Esophagus (tissue), 2 donors: Measurements from ENCODE around the gene MPC1L. TPM values are rescaled to one million over a fixed set of nuclear protein-coding genes. Genes with fewer than 3 reads are reported as not detected.
"Not testable (repeated sequence)": the region's sequence is repeated elsewhere in the genome, so short reads cannot be mapped to it uniquely, and the experiment has no call there.

Experiments
- H3K27ac ChIP-seq, 2 donors: one replicate each; pipeline ENCODE4 v1.5.1; 2013; ENCODE audit warnings: low read depth in 2 of 2, mild to moderate bottlenecking in 2 of 2, inconsistent platforms in 1 of 2, low read length in 1 of 2, moderate library complexity in 1 of 2
- H3K27me3 ChIP-seq, 2 donors: one replicate each; pipeline ENCODE4 v1.6.1; 2013; ENCODE audit warnings: low read length in 2 of 2, control low read depth in 1 of 2, mild to moderate bottlenecking in 1 of 2; ENCODE audit not compliant: insufficient read depth in 2 of 2, control insufficient read depth in 1 of 2
- H3K36me3 ChIP-seq, 2 donors: one replicate each; pipeline ENCODE4 v1.6.1; 2013; ENCODE audit warnings: low read length in 1 of 2; ENCODE audit not compliant: control insufficient read depth in 2 of 2, insufficient read depth in 2 of 2
- H3K4me1 ChIP-seq, 2 donors: one replicate each; pipeline ENCODE4 v1.6.1; 2013; ENCODE audit warnings: low read length in 1 of 2; ENCODE audit not compliant: control insufficient read depth in 2 of 2, insufficient read depth in 2 of 2
- H3K4me3 ChIP-seq, 2 donors: one replicate each; pipeline ENCODE4 v1.5.1; 2013; ENCODE audit warnings: low read length in 2 of 2, mild to moderate bottlenecking in 2 of 2, low read depth in 1 of 2, moderate library complexity in 1 of 2
- H3K9me3 ChIP-seq, 2 donors: one replicate each; pipeline ENCODE4 v1.6.1; 2013; ENCODE audit warnings: mild to moderate bottlenecking in 2 of 2, low read depth in 1 of 2, low read length in 1 of 2, moderate library complexity in 1 of 2; ENCODE audit not compliant: control insufficient read depth in 2 of 2, insufficient read depth in 1 of 2
- WGBS, 2 donors: extraction: QIAGEN DNeasy Blood & Tissue Kit; methylation state at CpG; one replicate each; pipeline ENCODE4 v1.1.7; 2013; 5-methylcytosine and 5-hydroxymethylcytosine counted together
- polyA plus RNA-seq, 2 donors: library from polyadenylated mRNA; stranded (reverse); fragments of 200-250 nt; gene quantifications; one replicate each; pipeline ENCODE4 v1.2.3, GENCODE V29; 2013
- donor health status: healthy with polysubstance abuse.
- donor health status: Bipolar disorder and iron deficiency.

MPC1L gene
- not detected for polyA plus RNA-seq

DNA sequence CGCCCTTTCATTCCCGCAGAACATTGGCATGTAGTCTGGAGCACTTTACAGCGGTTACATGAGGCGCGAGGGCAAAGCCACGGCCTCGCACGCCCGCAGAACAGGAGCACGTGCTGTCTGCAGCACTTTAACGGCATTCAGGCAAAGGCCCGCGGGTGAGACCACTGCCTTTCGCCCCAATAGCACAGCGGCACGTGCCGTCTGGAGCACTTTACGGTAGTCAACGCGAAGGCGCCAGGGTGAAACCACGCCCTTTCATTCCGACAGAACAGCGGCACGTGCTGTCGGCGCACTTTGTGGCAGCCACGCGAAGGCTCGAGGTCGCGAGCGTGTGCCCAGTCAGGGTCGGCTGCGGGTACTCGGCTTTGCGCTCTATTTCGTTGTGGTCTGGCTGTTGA, at the start of gene MPC1L:
Gene MPC1L, plus strand, starts transcription at position 290 of the 398 bp plus-strand sequence. CDS start 138 bp downstream, outside the sequence.
- peaks cover 0 to under 1% of the 10 kb centered on the region in 2 donors for H3K36me3 ChIP-seq
- peaks cover 0 to 8% of the 10 kb centered on the region in 2 donors for H3K9me3 ChIP-seq
- H3K4me3 ChIP-seq = no peak within 1 kb of the TSS
- H3K4me1 ChIP-seq = no peaks in the 10 kb centered on the region
- no peak within 1 kb of the TSS for H3K27ac ChIP-seq
- H3K27me3 ChIP-seq = no peaks in the 10 kb centered on the region
- 89 to 97% methylated on average over 38 of the region's 38 CpGs for WGBS, 2 donors

DNA sequence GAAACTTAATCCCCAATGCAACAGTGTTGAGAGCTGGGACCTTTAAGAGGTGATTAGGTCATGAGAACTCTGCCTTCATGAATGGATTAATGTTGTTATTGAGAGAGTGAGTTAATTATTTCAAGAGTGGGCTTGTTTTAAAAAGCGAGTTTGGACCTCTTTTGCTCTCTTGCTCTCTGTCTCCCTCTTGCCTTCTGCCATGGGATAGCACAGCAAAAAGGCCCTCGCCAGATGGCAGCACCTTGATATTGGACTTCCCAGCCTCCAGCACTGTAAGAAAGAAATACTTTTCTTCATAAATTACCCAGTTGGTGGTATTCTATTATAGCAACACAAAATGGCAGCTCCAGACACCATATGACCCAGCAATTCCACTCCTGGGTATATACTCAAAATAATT, 49.5 kb upstream of the MPC1L start:
- H3K27me3 ChIP-seq = peaks cover 0 to 5% of the 10 kb centered on the region in 2 donors
- no peaks in the 10 kb centered on the region for H3K4me1 ChIP-seq
- H3K4me3 ChIP-seq = no peak overlapping the region
- no peak overlapping the region for H3K27ac ChIP-seq
- no peaks in the 10 kb centered on the region for H3K9me3 ChIP-seq
- H3K36me3 ChIP-seq = no peaks in the 10 kb centered on the region
- 38 to 42% methylated on average over 2 of the region's 2 CpGs for WGBS, 2 donors

DNA sequence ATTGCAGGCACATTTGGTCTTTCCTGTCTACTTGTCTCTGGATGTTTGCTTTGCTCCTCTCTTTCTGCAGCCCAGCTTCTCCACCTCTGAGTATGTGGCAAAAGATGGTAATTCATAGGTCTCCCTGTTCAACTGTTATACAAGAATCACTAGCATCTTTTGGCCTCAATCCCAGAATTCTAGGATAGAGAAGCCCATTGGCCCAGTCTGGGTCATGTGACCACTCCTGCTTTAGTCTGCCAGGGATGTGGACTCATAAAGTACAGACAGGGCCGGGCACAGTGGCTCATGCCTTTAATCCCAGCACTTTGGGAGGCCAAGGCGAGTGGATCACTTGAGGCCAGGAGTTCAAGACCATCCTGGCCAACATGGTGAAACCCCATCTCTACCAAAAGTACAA, 47.8 kb upstream of the MPC1L start:
- not testable (repeated sequence) for H3K27ac ChIP-seq, H3K9me3 ChIP-seq, H3K36me3 ChIP-seq, H3K4me3 ChIP-seq, H3K27me3 ChIP-seq, H3K4me1 ChIP-seq
- 59 to 62% methylated on average over 2 of the region's 2 CpGs for WGBS, 2 donors

DNA sequence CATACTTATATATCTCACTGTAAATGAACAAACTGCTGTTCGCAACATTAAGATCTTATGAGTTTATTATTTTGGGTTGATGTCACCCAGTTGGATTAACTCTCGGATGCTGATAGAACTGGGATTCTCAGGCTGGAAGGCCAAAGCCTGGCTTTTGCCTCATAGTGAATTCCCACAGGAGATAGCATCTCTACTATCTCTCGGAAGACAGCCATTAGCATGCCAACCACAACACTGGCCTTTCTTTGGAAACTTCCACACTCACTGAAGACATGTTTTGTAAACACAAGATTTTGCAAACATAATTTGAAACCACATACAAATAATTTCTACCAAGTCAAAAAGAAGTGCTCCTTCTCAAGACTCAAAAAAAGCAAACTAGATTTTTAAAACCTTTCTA, 46.9 kb upstream of the MPC1L start:
- no peaks in the 10 kb centered on the region for H3K9me3 ChIP-seq
- 83 to 87% methylated on average over 3 of the region's 3 CpGs for WGBS, 2 donors
- no peak overlapping the region for H3K27ac ChIP-seq
- no peaks in the 10 kb centered on the region for H3K27me3 ChIP-seq
- no peak overlapping the region for H3K4me3 ChIP-seq
- no peaks in the 10 kb centered on the region for H3K4me1 ChIP-seq
- no peaks in the 10 kb centered on the region for H3K36me3 ChIP-seq

DNA sequence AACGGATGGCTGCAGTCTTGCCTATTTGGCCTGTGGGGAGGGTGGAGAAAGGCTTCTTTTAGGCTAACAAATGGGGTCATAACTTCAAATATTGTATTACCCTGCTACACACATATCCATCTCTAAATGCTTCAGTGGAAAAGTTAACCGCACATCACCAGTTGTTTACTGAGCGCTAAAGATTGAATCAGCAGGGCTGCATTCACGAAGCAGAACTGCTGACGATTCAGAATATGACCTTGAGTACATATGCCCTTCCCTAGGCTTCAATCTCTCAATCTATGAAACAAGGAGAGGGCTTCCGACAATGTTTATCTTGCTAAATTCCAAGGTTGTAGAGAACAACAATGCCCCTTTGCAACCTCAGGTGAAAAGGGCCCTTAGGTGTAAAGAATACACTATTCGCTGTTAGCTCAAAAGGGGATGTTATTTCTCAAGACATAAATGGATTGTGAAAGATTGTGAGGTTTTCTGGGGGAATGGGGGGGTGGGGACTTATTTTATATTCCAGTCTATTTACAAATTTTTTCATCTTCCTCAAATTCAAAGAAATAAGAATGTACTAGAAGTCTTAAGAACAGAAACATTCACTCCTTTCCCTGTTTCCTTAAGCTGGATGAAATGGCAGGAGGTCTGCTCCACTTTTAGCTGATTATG, 45.1 kb upstream of the MPC1L start:
- no peak overlapping the region for H3K27ac ChIP-seq
- no peaks in the 10 kb centered on the region for H3K27me3 ChIP-seq
- H3K36me3 ChIP-seq = no peaks in the 10 kb centered on the region
- H3K9me3 ChIP-seq = peaks cover 0 to 3% of the 10 kb centered on the region in 2 donors
- H3K4me1 ChIP-seq = peaks cover 0 to 3% of the 10 kb centered on the region in 2 donors
- 69 to 71% methylated on average over 7 of the region's 7 CpGs for WGBS, 2 donors
- no peak overlapping the region for H3K4me3 ChIP-seq

DNA sequence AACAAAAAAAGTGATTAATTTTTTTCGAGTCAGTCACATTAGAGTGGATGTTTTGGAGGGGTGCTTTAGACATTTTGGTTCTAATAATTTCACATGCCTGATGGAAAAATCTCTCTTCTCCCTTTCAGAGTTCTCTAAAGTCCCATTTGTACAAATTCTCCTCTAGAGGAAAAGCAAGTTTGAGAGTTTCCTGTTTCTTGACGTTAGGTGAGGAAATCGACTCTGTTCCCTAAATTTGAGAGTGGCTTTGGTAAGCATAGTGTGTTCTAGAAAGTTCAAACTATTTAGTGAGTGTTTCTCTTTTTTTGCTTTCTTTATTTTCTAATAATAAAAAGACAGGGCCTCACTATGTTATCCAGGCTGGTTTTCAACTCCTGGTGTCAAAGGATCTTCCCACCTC, 44.1 kb upstream of the MPC1L start:
- Histone ChIP-seq H3K4me3 (no peak overlapping the region), H3K9me3 (peaks cover 0 to 3% of the 10 kb centered on the region in 2 donors), H3K4me1 (peaks cover 0 to 3% of the 10 kb centered on the region in 2 donors), H3K36me3 (no peaks in the 10 kb centered on the region), H3K27me3 (no peaks in the 10 kb centered on the region), H3K27ac (no peak overlapping the region)
- WGBS, 2 donors = 64% methylated on average over 3 of the region's 3 CpGs

DNA sequence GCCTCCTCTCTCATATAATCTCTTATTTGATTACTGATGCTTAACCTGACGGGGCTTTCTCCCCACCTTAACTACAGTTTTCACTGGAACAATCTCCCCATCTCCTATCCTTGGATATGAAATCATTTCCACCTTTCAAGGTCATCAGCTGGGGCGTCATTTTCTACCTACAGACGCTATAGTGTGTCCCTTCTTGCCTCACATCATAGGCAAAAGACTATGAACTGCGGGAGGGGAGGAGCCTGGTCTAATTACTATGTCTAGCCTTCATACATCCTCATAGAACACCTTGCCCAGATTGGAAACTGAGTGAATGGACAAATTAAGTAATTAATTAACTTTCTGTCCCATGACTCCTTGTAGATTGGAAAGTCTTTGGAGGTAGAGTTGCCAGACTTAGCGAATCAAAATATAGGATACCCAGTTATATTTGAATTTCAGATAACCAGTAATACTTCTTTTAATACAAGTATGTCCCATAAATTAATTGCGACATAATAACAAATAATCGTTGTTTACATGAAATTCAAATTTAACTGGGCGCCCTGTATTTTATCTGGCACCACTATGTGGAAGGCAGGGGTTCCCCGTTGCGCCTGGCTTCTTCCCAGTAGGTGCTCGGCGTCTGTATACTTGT, 43.2 kb upstream of the MPC1L start:
- H3K9me3 ChIP-seq = peaks cover 0 to 3% of the 10 kb centered on the region in 2 donors
- H3K4me1 ChIP-seq = peaks cover 0 to 3% of the 10 kb centered on the region in 2 donors
- no peaks in the 10 kb centered on the region for H3K36me3 ChIP-seq
- peak overlapping the region; percentile 88 to 90 for H3K27ac ChIP-seq
- H3K4me3 ChIP-seq = peak overlapping the region; percentile 57 to 69
- 10 to 23% methylated on average over 12 of the region's 12 CpGs for WGBS, 2 donors
- H3K27me3 ChIP-seq = no peaks in the 10 kb centered on the region

DNA sequence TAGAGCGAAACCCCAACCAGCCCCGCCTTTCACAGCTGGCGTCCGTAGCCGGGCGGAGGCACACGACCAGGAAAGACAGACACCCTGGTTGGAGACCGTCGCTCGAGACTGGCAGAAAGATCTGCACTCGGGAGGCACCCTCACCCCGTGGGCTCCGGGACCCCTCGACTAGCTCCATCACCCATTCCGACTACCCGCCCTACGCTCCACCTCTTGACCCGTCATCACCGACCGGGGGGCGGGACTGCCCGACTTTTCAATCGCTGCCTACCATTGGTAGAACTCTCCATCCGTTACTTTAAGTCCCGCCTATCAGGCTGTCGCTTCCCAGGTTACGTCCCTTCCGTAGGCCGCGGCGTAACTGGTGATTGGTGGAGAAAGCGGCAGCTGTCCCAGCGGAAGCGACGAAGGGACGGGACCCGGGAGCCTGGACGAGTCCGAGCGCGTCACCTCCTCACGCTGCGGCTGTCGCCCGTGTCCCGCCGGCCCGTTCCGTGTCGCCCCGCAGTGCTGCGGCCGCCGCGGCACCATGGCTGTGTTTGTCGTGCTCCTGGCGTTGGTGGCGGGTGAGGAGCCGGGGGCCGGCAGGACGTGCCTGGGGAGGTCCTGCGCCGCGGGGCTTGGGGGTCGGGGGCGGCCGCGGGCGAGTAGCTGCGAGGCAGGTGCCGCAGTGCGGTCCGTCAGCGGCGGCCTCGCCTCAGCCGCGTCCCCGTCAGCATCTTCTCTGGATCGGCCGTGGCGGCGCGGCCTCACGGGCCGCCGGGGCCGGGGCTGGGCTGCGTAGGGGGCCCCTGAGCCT, 42.5 kb upstream of the MPC1L start, which contains the start of gene ATP6AP2:
Gene ATP6AP2, plus strand, starts transcription at position 434 of the 799 bp plus-strand sequence. Its CDS starts 96 bp downstream, at position 530.
- H3K4me1 ChIP-seq = peaks cover 0 to 3% of the 10 kb centered on the region in 2 donors
- H3K27me3 ChIP-seq = no peaks in the 10 kb centered on the region
- H3K4me3 ChIP-seq = peak within 1 kb of the TSS; percentile 57 to 79
- H3K36me3 ChIP-seq = no peaks in the 10 kb centered on the region
- H3K9me3 ChIP-seq = peaks cover 0 to 3% of the 10 kb centered on the region in 2 donors
- H3K27ac ChIP-seq = peak within 1 kb of the TSS; percentile 88 to 90
- WGBS, 2 donors = 1 to 15% methylated on average over 59 to 88 of the region's 89 CpGs

DNA sequence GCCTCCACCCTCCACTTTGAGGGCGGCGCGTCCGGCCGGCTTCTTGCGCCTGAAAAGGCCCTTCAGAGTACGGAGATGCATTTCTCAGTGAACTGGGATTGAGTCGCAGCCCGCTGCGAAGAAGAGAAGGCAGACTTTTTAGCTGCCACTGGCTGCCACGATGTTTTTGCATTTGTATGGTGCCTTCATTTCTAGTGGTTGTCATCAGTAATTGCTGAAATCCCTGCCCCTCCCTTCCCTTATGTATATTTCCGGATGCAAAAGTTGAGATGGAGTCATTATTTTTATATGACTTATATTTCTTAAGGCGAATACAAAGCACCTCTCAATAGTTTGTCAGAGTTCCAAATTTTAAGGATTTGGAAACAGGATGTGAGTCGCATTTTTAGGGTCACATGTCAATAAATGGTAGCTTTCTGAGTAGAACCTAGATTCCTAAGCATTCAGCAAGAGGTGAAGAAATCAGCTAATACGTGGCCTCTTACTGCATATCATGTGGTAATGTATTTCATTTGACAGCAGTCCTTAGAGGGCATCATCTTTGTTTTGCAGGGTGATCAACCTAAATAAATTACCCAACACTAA, 41.8 kb upstream of the MPC1L start:
- Histone ChIP-seq H3K4me1 (peaks cover 0 to 3% of the 10 kb centered on the region in 2 donors), H3K9me3 (peaks cover 0 to 3% of the 10 kb centered on the region in 2 donors), H3K27ac (peak overlapping the region; percentile 84 to 87), H3K4me3 (peak overlapping the region; percentile 57 to 79), H3K36me3 (no peaks in the 10 kb centered on the region), H3K27me3 (no peaks in the 10 kb centered on the region)
- WGBS, 2 donors = 1 to 29% methylated on average over 15 of the region's 15 CpGs
